ENCODE results near the gene ZNF783.

ZNF783 gene

GRCh38 chr7:149283321-149283720 lies 21.3 kb downstream of the ZNF783 start:
- FAIRE-seq: no peak

GRCh38 chr7:149284343-149284742 lies 22.3 kb downstream of the ZNF783 start:
- FAIRE-seq: no peak

- FAIRE-seq: no peak
Measured at GRCh38 chr7:149284850-149285585, 23.0 kb downstream of the ZNF783 start.

- no peak for FAIRE-seq
Measured at GRCh38 chr7:149285603-149286002, 23.6 kb downstream of the ZNF783 start.

GRCh38 chr7:149286811-149287400 lies 24.9 kb downstream of the ZNF783 start:
- no peak for FAIRE-seq

- FAIRE-seq: no peak
Measured at GRCh38 chr7:149287622-149288021, 25.6 kb downstream of the ZNF783 start.

- no peak for FAIRE-seq
Measured at GRCh38 chr7:149289262-149289661, 27.3 kb downstream of the ZNF783 start.

- FAIRE-seq: no peak
Measured at GRCh38 chr7:149289856-149290255, 27.9 kb downstream of the ZNF783 start.

- FAIRE-seq: no peak
Measured at GRCh38 chr7:149291036-149291780, 29.2 kb downstream of the ZNF783 start.

- FAIRE-seq: no peak
Measured at GRCh38 chr7:149291781-149292461, 29.9 kb downstream of the ZNF783 start.

- FAIRE-seq: no peak
Measured at GRCh38 chr7:149292462-149292823, 30.4 kb downstream of the ZNF783 start.

- no peak for FAIRE-seq
Measured at GRCh38 chr7:149293338-149293737, 31.3 kb downstream of the ZNF783 start.

- FAIRE-seq: no peak
Measured at GRCh38 chr7:149293946-149294633, 32.1 kb downstream of the ZNF783 start.

- no peak for FAIRE-seq
Measured at GRCh38 chr7:149294634-149295480, 32.9 kb downstream of the ZNF783 start.

- FAIRE-seq: no peak
Measured at GRCh38 chr7:149295481-149295850, 33.5 kb downstream of the ZNF783 start.

- FAIRE-seq: no peak
Measured at GRCh38 chr7:149296368-149296767, 34.4 kb downstream of the ZNF783 start.

GRCh38 chr7:149297034-149297755 lies 35.2 kb downstream of the ZNF783 start:
- FAIRE-seq: no peak

- no peak for FAIRE-seq
Measured at GRCh38 chr7:149300620-149301285, 38.8 kb downstream of the ZNF783 start.

GRCh38 chr7:149302222-149302621 lies 40.2 kb downstream of the ZNF783 start:
- FAIRE-seq: no peak

GRCh38 chr7:149302865-149303264 lies 40.9 kb downstream of the ZNF783 start:
- FAIRE-seq: no peak

GRCh38 chr7:149304006-149304405 lies 42.0 kb downstream of the ZNF783 start:
- no peak for FAIRE-seq
